HG03025 (cell line): Measurements from ENCODE around the gene PLD4.

Source experiments
- ATAC-seq: cut with Tn5 transposase; IDR thresholded peaks from one replicate; pipeline ENCODE4 v1.9.1; 2021; ENCODE audit warnings: mild to moderate bottlenecking, moderate library complexity; ENCODE audit not compliant: unreplicated experiment, low FRiP score

The PLD4 gene

GRCh38 chr14:104926619-104927431, 2.1 kb downstream of the PLD4 start:
- peak; percentile 48 for ATAC-seq

GRCh38 chr14:104927432-104927816, 2.7 kb downstream of the PLD4 start:
- no peak for ATAC-seq

- ATAC-seq: no peak
These were observed 3.2 kb downstream of the PLD4 start for GRCh38 chr14:104927901-104928300.

GRCh38 chr14:104928391-104929133, 3.9 kb downstream of the PLD4 start:
- no peak for ATAC-seq

- ATAC-seq: no peak
These were observed 4.9 kb downstream of the PLD4 start for GRCh38 chr14:104929268-104930230.

- no peak for ATAC-seq
These were observed 6.0 kb downstream of the PLD4 start for GRCh38 chr14:104930526-104931303.

- ATAC-seq: no peak
These were observed 6.7 kb downstream of the PLD4 start for GRCh38 chr14:104931304-104931770.

- ATAC-seq: no peak
These were observed 7.3 kb downstream of the PLD4 start for GRCh38 chr14:104931771-104932675.

- ATAC-seq: no peak
These were observed 8.3 kb downstream of the PLD4 start for GRCh38 chr14:104932676-104933631.

- ATAC-seq: no peak
These were observed 9.4 kb downstream of the PLD4 start for GRCh38 chr14:104933746-104934733.

GRCh38 chr14:104935026-104935650, 10.5 kb downstream of the PLD4 start:
- no peak for ATAC-seq

GRCh38 chr14:104935955-104936354, 11.3 kb downstream of the PLD4 start:
- no peak for ATAC-seq

GRCh38 chr14:104936361-104937155, 11.9 kb downstream of the PLD4 start:
- ATAC-seq: no peak

- no peak for ATAC-seq
These were observed 12.5 kb downstream of the PLD4 start for GRCh38 chr14:104937161-104937560.

GRCh38 chr14:104937694-104938365, 13.2 kb downstream of the PLD4 start:
- no peak for ATAC-seq
